MM.1S (cell line): Measurements from ENCODE around the gene SNAPC4.

ENCODE experiments used
- DNase-seq: peaks from one replicate; pipeline ENCODE4 v3.0.0-alpha.2; 2015
- H2AFZ ChIP-seq: fragments of 300-600 bp; sonication (generic); 2 replicates; pipeline ENCODE4 v1.6.0; 2016; ENCODE audit warnings: antibody characterized with exemption, low read length
- H3F3A ChIP-seq: fragments of 300-600 bp; sonication (generic); 2 replicates; pipeline ENCODE4 v1.6.1; 2016; ENCODE audit warnings: mild to moderate bottlenecking, antibody characterized with exemption, low read length, moderate library complexity, mixed read lengths; ENCODE audit not compliant: insufficient read depth
- H3K27ac ChIP-seq: fragments of 300-600 bp; sonication (generic); 2 replicates; pipeline ENCODE4 v1.5.1; 2016; ENCODE audit warnings: mild to moderate bottlenecking, low read length
- H3K27me3 ChIP-seq: fragments of 300-600 bp; sonication (generic); replicated peaks from 2 replicates; pipeline ENCODE4 v1.6.0; 2016; ENCODE audit warnings: low read length; ENCODE audit not compliant: insufficient read depth
- H3K36me3 ChIP-seq: fragments of 300-600 bp; sonication (generic); replicated peaks from 2 replicates; pipeline ENCODE4 v1.6.1; 2016; ENCODE audit warnings: mild to moderate bottlenecking, low read length, mixed read lengths; ENCODE audit not compliant: insufficient read depth
- H3K4me1 ChIP-seq: fragments of 300-600 bp; sonication (generic); 2 replicates; pipeline ENCODE4 v1.6.1; 2016; ENCODE audit warnings: low read length, mixed read lengths
- H3K4me2 ChIP-seq: fragments of 300-600 bp; sonication (generic); 2 replicates; pipeline ENCODE4 v1.6.0; 2016; ENCODE audit warnings: low read depth, low read length
- H3K4me3 ChIP-seq: fragments of 300-600 bp; sonication (generic); 2 replicates; pipeline ENCODE4 v1.5.1; 2016; ENCODE audit warnings: low read length, mixed read lengths
- H3K79me2 ChIP-seq: fragments of 300-600 bp; sonication (generic); 2 replicates; pipeline ENCODE4 v1.6.1; 2016; ENCODE audit warnings: mixed run types, low read length, mixed read lengths
- H3K9ac ChIP-seq: fragments of 300-600 bp; sonication (generic); 2 replicates; pipeline ENCODE4 v1.6.1; 2016; ENCODE audit warnings: low read length, mixed read lengths
- H3K9me2 ChIP-seq: fragments of 300-600 bp; sonication (generic); replicated peaks from 2 replicates; pipeline ENCODE4 v1.6.1; 2016; ENCODE audit warnings: mild to moderate bottlenecking, low read length, mixed read lengths; ENCODE audit not compliant: insufficient read depth
- H3K9me3 ChIP-seq: fragments of 300-600 bp; sonication (generic); replicated peaks from 2 replicates; pipeline ENCODE4 v1.6.1; 2016; ENCODE audit warnings: mild to moderate bottlenecking, low read length, mixed read lengths; ENCODE audit not compliant: insufficient read depth
- H4K20me1 ChIP-seq: fragments of 300-600 bp; sonication (generic); 2 replicates; pipeline ENCODE4 v1.6.1; 2016; ENCODE audit warnings: mild to moderate bottlenecking, low read length, moderate library complexity, mixed read lengths; ENCODE audit not compliant: insufficient read depth
- EZH2 ChIP-seq: fragments of 300-600 bp; sonication (generic); optimal IDR thresholded peaks from 2 replicates; pipeline ENCODE3; 2017; ENCODE audit warnings: low read depth, mild to moderate bottlenecking, antibody characterized with exemption, low read length, mixed read lengths
- EZH2phosphoT487 ChIP-seq: fragments of 300-600 bp; sonication (generic); IDR thresholded peaks from 2 replicates; pipeline ENCODE4 v1.6.1; 2018; ENCODE audit warnings: antibody characterized with exemption, low read length
- TF ChIP-seq, protein P1 (sequence below): fragments of 300-600 bp; sonication (generic); IDR thresholded peaks from 2 replicates; pipeline ENCODE4 v1.5.1; 2016; ENCODE audit warnings: antibody characterized with exemption, low read length, mixed read lengths

SNAPC4 gene

GRCh38 chr9:136367296-136368145 is 32.4 kb downstream of the SNAPC4 start:
- H3K9me3 ChIP-seq = no peaks in the 10 kb centered on the region
- DNase-seq = no peak
- H3K79me2 ChIP-seq = peaks cover 4% of the 10 kb centered on the region; the same call in 1 of the 2 replicates
- no peaks in the 10 kb centered on the region for H3K9me2 ChIP-seq
- no peak overlapping the region for H3K4me3 ChIP-seq
- no peaks in the 10 kb centered on the region for H3F3A ChIP-seq
- H3K9ac ChIP-seq = no peak overlapping the region
- no peak overlapping the region for H2AFZ ChIP-seq
- peaks cover 5% of the 10 kb centered on the region for H3K4me1 ChIP-seq
- no peak overlapping the region for H3K27ac ChIP-seq
- no peak overlapping the region for H3K4me2 ChIP-seq
- H3K27me3 ChIP-seq = peaks cover 33% of the 10 kb centered on the region
- H3K36me3 ChIP-seq = no peaks in the 10 kb centered on the region
- H4K20me1 ChIP-seq = no peaks in the 10 kb centered on the region; the same call in 1 of the 2 replicates
- TF ChIP-seq, protein P1, sequence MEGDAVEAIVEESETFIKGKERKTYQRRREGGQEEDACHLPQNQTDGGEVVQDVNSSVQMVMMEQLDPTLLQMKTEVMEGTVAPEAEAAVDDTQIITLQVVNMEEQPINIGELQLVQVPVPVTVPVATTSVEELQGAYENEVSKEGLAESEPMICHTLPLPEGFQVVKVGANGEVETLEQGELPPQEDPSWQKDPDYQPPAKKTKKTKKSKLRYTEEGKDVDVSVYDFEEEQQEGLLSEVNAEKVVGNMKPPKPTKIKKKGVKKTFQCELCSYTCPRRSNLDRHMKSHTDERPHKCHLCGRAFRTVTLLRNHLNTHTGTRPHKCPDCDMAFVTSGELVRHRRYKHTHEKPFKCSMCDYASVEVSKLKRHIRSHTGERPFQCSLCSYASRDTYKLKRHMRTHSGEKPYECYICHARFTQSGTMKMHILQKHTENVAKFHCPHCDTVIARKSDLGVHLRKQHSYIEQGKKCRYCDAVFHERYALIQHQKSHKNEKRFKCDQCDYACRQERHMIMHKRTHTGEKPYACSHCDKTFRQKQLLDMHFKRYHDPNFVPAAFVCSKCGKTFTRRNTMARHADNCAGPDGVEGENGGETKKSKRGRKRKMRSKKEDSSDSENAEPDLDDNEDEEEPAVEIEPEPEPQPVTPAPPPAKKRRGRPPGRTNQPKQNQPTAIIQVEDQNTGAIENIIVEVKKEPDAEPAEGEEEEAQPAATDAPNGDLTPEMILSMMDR = no peak
- no peak for TF ChIP-seq EZH2
- no peak for TF ChIP-seq EZH2phosphoT487

- Histone ChIP-seq H3K4me3 (no peak overlapping the region), H3K9me2 (no peaks in the 10 kb centered on the region), H2AFZ (no peak overlapping the region), H3K4me2 (no peak overlapping the region), H3K27ac (no peak overlapping the region), H3K9ac (no peak overlapping the region), H3K79me2 (peaks cover 11% of the 10 kb centered on the region; the same call in 1 of the 2 replicates), H4K20me1 (no peaks in the 10 kb centered on the region; the same call in 1 of the 2 replicates), H3K9me3 (no peaks in the 10 kb centered on the region), H3K4me1 (peaks cover 5% of the 10 kb centered on the region), H3K36me3 (no peaks in the 10 kb centered on the region), H3K27me3 (peaks cover 28% of the 10 kb centered on the region), H3F3A (no peaks in the 10 kb centered on the region)
- DNase-seq = no peak
- TF ChIP-seq EZH2phosphoT487 = no peak
- TF ChIP-seq EZH2 = no peak
- TF ChIP-seq, protein P1 = no peak
These were observed 33.1 kb downstream of the SNAPC4 start for GRCh38 chr9:136366826-136367225.

- Histone ChIP-seq H3K27ac (no peak overlapping the region), H2AFZ (no peak overlapping the region), H3K4me2 (no peak overlapping the region)
These were observed 34.2 kb downstream of the SNAPC4 start for GRCh38 chr9:136365775-136366222.

More at GRCh38 chr9:136365775-136366222, 34.2 kb downstream of the SNAPC4 start:
- H3F3A ChIP-seq = no peaks in the 10 kb centered on the region
- H3K4me3 ChIP-seq = no peak overlapping the region
- H3K36me3 ChIP-seq = no peaks in the 10 kb centered on the region
- DNase-seq = no peak
- H3K9ac ChIP-seq = no peak overlapping the region
- TF ChIP-seq, protein P1 = no peak
- TF ChIP-seq EZH2phosphoT487 (no peak), EZH2 (no peak)
- H3K79me2 ChIP-seq = peaks cover 11% of the 10 kb centered on the region; the same call in 1 of the 2 replicates
- H4K20me1 ChIP-seq = no peaks in the 10 kb centered on the region; the same call in 1 of the 2 replicates
- no peaks in the 10 kb centered on the region for H3K9me2 ChIP-seq
- H3K9me3 ChIP-seq = no peaks in the 10 kb centered on the region
- H3K4me1 ChIP-seq = peaks cover 5% of the 10 kb centered on the region
- H3K27me3 ChIP-seq = peaks cover 28% of the 10 kb centered on the region
